ENCODE results near the gene TMIGD3. TPM values are rescaled to one million over a fixed set of nuclear protein-coding genes. Genes with fewer than 3 reads are reported as not detected.

Gene TMIGD3
- 0.32 TPM in 1 of 2 replicates, not detected in the other for total RNA-seq

DNA sequence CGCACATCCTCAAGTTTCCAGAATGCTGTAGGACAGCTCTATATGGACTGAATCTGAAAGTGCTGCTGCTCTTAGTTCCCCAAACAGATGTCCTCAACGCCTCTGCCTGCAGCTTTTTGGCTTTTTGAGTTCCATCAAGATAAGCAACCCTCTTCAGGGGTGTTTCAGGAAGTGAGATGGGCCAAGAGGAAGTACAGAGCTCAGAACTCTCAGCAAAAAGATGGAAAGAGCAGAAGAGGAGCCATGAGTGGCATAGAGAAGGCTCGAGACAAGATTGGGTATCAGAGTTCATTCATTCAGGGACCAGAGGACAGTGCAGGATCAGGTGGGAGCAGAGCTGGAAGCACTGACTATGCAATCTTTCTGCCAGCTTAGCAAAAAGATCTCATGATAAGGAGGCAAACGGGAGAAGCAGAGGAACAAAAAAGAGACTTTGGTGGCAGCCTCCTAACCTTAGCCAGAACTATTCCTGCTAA lies at the start of gene TMIGD3, which contains the start of gene ADORA3:
TMIGD3 (minus strand) TSS at position 49 of the 476 bp plus-strand sequence. CDS start 279 bp downstream, outside the sequence.
ADORA3 (minus strand) TSS at position 49 of the 476 bp plus-strand sequence. CDS start 279 bp downstream, outside the sequence.

DNA sequence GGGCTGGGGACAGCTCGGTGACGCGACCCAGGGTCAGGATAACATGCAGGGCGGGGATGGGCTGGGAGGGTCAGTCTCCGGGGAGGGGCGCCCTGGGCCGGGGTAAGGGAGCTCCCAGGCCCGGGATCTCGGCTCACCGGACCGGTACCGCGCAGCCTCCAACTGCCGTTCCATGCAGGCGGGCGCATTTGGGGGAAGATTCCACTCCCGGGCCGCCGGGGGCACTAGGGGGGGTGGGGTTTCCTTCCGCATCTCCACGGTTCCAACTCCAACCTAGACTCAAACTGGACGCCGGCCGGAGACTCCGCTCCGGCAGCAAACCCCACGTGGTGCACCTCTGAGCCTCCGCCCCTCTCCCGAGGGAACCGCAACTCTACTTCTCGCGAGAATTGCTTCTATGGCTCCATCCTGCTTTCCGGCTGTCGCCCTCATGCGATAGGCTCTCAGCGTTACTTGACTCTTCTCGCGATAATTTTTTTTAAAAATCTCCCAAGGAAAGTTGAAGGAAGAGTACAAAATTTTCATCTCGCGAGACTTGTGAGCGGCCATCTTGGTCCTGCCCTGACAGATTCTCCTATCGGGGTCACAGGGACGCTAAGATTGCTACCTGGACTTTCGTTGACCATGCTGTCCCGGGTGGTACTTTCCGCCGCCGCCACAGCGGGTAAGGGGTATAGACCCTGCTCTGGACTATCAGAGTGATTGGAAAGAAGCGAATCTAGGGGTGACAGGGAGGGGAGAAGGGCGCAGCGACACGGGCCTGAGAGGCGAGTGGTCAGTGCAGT lies 54.3 kb downstream of the TMIGD3 start, which contains the start of the genes ATP5PB and WDR77:
ATP5PB (plus strand) TSS at position 547 of the 785 bp plus-strand sequence; CDS start at position 625, 78 bp downstream.
WDR77 (minus strand) TSS at position 339 of the 785 bp plus-strand sequence; CDS start at position 252, 87 bp downstream.

Other genes starting within 250 kb of the TMIGD3 start
- not detected in 2 replicates for gene CHIA, start 212.8 kb downstream of the TMIGD3 start, total RNA-seq
- gene OVGP1, start 75.9 kb downstream of the TMIGD3 start, total RNA-seq, result 0.32 and 0.61 TPM in 2 replicates
- 67.6 and 70.8 TPM in 2 replicates for gene WDR77, start 54.4 kb downstream of the TMIGD3 start, total RNA-seq
- gene ATP5PB, start 54.2 kb downstream of the TMIGD3 start, total RNA-seq, result 328 and 337 TPM in 2 replicates
- under 0.01 TPM in 1 of 2 replicates, not detected in the other for gene C1orf162, start 29.6 kb downstream of the TMIGD3 start, total RNA-seq
- not detected in 2 replicates for gene ADORA3, start within 50 bp of the TMIGD3 start, total RNA-seq
- 16.9 and 19.3 TPM in 2 replicates for gene RAP1A, start 116.2 kb upstream of the TMIGD3 start, total RNA-seq
- 1.9 and 2.4 TPM in 2 replicates for gene INKA2, start 235.8 kb upstream of the TMIGD3 start, total RNA-seq

All from epithelial cell of umbilical artery (primary cell).